HepG2 (cell line): ENCODE data around the gene ADCK2.

ENCODE experiments used
- BORCS8-MEF2B ChIP-seq: sonication (generic); formaldehyde crosslinking; IDR thresholded peaks from 2 replicates; pipeline ENCODE4 v1.8.0; 2022; ENCODE audit warnings: mild to moderate bottlenecking, missing genetic modification reagents
- HDAC6 ChIP-seq: fragments of 200-600 bp; sonication (generic); IDR thresholded peaks from 2 replicates; pipeline ENCODE4 v1.7.0; 2017; ENCODE audit warnings: mild to moderate bottlenecking, antibody characterized with exemption, low read length, low read depth
- PAF1 ChIP-seq: IDR thresholded peaks from 2 replicates; pipeline ENCODE4 v1.6.1; 2016; ENCODE audit warnings: missing genetic modification reagents, missing compliant biosample characterization
- PTBP1 ChIP-seq: fragments of 200-400 bp; formaldehyde crosslinking; IDR thresholded peaks from 2 replicates; pipeline ENCODE4 v1.6.1; 2018; ENCODE audit warnings: low read length, low read depth; ENCODE audit not compliant: poor library complexity, severe bottlenecking
- ZNF205 ChIP-seq: IDR thresholded peaks from 2 replicates; pipeline ENCODE4 v1.6.1; 2018; ENCODE audit warnings: missing biosample characterization, missing genetic modification reagents
- ZSCAN29 ChIP-seq: sonication (generic); formaldehyde crosslinking; conservative IDR thresholded peaks from 2 replicates; pipeline ENCODE4 v1.4.0; 2020; ENCODE audit warnings: mild to moderate bottlenecking, missing genetic modification reagents
- TF ChIP-seq, protein P1 (sequence below): sonication (generic); formaldehyde crosslinking; IDR thresholded peaks from 2 replicates; pipeline ENCODE4 v1.5.0; 2020; ENCODE audit warnings: mild to moderate bottlenecking, missing genetic modification reagents, moderate library complexity

DNA sequence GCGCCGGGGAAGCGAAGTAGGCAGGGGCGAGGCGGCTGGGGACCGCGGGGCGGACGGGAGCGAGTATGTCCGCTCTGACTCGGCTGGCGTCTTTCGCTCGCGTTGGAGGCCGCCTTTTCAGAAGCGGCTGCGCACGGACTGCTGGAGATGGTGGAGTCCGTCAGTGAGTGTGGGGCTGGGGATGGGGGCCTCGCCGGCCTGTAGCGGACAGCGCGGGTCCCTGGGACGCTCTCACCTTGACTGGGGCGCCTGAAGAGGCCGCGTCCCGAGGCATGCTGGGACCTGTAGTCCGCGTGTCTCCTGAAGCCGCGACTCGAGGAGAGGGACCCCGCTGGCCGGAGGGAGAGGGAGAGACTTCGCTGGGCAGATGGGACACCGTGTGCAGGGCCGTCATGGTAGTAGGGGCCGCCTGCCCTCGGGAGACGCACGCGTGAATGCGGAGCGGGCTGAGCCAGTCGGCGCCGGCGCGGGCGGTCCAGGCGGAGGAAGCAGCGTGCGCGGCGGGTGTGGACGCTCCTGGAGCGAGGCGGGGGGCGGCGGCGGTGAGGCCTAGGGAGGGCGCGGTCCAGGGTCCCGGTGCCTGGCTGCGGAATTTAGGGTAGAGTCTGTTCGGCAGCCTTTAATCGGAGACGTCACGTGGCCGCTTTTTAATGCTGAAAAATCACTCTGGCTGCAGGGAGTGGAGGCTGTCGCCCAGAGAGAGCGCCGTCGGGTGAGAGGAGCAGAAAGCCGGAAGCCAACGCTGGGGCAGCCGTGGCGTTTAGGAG is 24.1 kb downstream of the ADCK2 start, which contains the start of gene NDUFB2:
- TF ChIP-seq BORCS8-MEF2B (peak; percentile 76; the same call in 1 of the 2 replicates), PTBP1 (no peak), HDAC6 (no peak), PAF1 (CRISPR knock-in tag) (no peak), ZNF205 (CRISPR knock-in tag) (peak; percentile 88), ZSCAN29 (peak; percentile 66; the same call in 1 of the 2 replicates)
- TF ChIP-seq, protein P1, sequence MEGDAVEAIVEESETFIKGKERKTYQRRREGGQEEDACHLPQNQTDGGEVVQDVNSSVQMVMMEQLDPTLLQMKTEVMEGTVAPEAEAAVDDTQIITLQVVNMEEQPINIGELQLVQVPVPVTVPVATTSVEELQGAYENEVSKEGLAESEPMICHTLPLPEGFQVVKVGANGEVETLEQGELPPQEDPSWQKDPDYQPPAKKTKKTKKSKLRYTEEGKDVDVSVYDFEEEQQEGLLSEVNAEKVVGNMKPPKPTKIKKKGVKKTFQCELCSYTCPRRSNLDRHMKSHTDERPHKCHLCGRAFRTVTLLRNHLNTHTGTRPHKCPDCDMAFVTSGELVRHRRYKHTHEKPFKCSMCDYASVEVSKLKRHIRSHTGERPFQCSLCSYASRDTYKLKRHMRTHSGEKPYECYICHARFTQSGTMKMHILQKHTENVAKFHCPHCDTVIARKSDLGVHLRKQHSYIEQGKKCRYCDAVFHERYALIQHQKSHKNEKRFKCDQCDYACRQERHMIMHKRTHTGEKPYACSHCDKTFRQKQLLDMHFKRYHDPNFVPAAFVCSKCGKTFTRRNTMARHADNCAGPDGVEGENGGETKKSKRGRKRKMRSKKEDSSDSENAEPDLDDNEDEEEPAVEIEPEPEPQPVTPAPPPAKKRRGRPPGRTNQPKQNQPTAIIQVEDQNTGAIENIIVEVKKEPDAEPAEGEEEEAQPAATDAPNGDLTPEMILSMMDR (CRISPR knock-in tag), result no peak
